ENCODE results near the gene MICAL3. TPM values are rescaled to one million over a fixed set of nuclear protein-coding genes. Genes with fewer than 3 reads are reported as not detected.
A peak's percentile ranks its signal among the peaks of the same experiment; 100 is the strongest.
"Not testable (repeated sequence)": the region's sequence is repeated elsewhere in the genome, so short reads cannot be mapped to it uniquely, and the experiment has no call there.

The MICAL3 gene
- 10 to 100 TPM; 33.9 to 39.6 (median 35.1) TPM for total RNA-seq

- Mint-ChIP-seq H3K9me3 (no peaks in the 10 kb centered on the region), H3K36me3 (ENCODE audit: insufficient read depth) (no peaks in the 10 kb centered on the region), H3K27me3 (ENCODE audit: low read depth) (peaks cover 40% of the 10 kb centered on the region), H3K4me3 (peak within 1 kb of the TSS; percentile 82), H3K4me1 (ENCODE audit: low read depth) (peaks cover 12% of the 10 kb centered on the region)
- ATAC-seq (peak; percentile 89 to 94), DNase-seq (peak; percentile 50)
Observed at GRCh38 chr22:18024276-18024939, at the start of gene MICAL3. Gene MICAL3, minus strand, starts transcription at chr22:18024561. Its CDS starts 117,749 bp downstream, at chr22:17906812.

- not testable (repeated sequence) for DNase-seq; ATAC-seq; H3K9me3 Mint-ChIP-seq; H3K4me3 Mint-ChIP-seq; H3K36me3 Mint-ChIP-seq (ENCODE audit: insufficient read depth); H3K27me3 Mint-ChIP-seq (ENCODE audit: low read depth)
- peaks cover 19% of the 10 kb centered on the region for H3K4me1 Mint-ChIP-seq (ENCODE audit: low read depth)
Observed at GRCh38 chr22:18073927-18074326, 49.6 kb upstream of the MICAL3 start.

- H3K27me3 Mint-ChIP-seq (ENCODE audit: low read depth) = no peaks in the 10 kb centered on the region
- DNase-seq = no peak
- ATAC-seq = no peak
- H3K4me1 Mint-ChIP-seq (ENCODE audit: low read depth) = peaks cover 16% of the 10 kb centered on the region
- H3K9me3 Mint-ChIP-seq = no peaks in the 10 kb centered on the region
- H3K4me3 Mint-ChIP-seq = no peak overlapping the region
- H3K36me3 Mint-ChIP-seq (ENCODE audit: insufficient read depth) = peaks cover under 1% of the 10 kb centered on the region
Observed at GRCh38 chr22:18073467-18073866, 49.1 kb upstream of the MICAL3 start.

GRCh38 chr22:18071968-18072310, 47.6 kb upstream of the MICAL3 start:
- Mint-ChIP-seq H3K9me3 (no peaks in the 10 kb centered on the region), H3K27me3 (ENCODE audit: low read depth) (peaks cover 9% of the 10 kb centered on the region), H3K4me3 (no peak overlapping the region), H3K36me3 (ENCODE audit: insufficient read depth) (no peaks in the 10 kb centered on the region), H3K4me1 (ENCODE audit: low read depth) (peaks cover 9% of the 10 kb centered on the region)
- ATAC-seq (no peak), DNase-seq (no peak)

GRCh38 chr22:18071307-18071967, 47.1 kb upstream of the MICAL3 start:
- not testable (repeated sequence) for DNase-seq; H3K36me3 Mint-ChIP-seq (ENCODE audit: insufficient read depth); H3K4me3 Mint-ChIP-seq; H3K9me3 Mint-ChIP-seq; H3K4me1 Mint-ChIP-seq (ENCODE audit: low read depth); ATAC-seq
- H3K27me3 Mint-ChIP-seq (ENCODE audit: low read depth) = peaks cover 13% of the 10 kb centered on the region

- no peak for ATAC-seq
- Mint-ChIP-seq H3K4me1 (ENCODE audit: low read depth) (peaks cover under 1% of the 10 kb centered on the region), H3K27me3 (ENCODE audit: low read depth) (peaks cover 20% of the 10 kb centered on the region), H3K36me3 (ENCODE audit: insufficient read depth) (no peaks in the 10 kb centered on the region), H3K9me3 (no peaks in the 10 kb centered on the region), H3K4me3 (no peak overlapping the region)
- no peak for DNase-seq
Observed at GRCh38 chr22:18070556-18071306, 46.4 kb upstream of the MICAL3 start.

GRCh38 chr22:18070041-18070440, 45.7 kb upstream of the MICAL3 start:
- no peak overlapping the region for H3K4me3 Mint-ChIP-seq

GRCh38 chr22:18069041-18069440, 44.7 kb upstream of the MICAL3 start:
- Mint-ChIP-seq H3K27me3 (ENCODE audit: low read depth) (peaks cover 37% of the 10 kb centered on the region), H3K36me3 (ENCODE audit: insufficient read depth) (no peaks in the 10 kb centered on the region), H3K9me3 (no peaks in the 10 kb centered on the region), H3K4me1 (ENCODE audit: low read depth) (peaks cover 4% of the 10 kb centered on the region), H3K4me3 (no peak overlapping the region)
- DNase-seq (no peak), ATAC-seq (no peak)

More at GRCh38 chr22:18070041-18070440, 45.7 kb upstream of the MICAL3 start:
- no peak for DNase-seq
- H3K27me3 Mint-ChIP-seq (ENCODE audit: low read depth) = peaks cover 27% of the 10 kb centered on the region
- H3K9me3 Mint-ChIP-seq = no peaks in the 10 kb centered on the region
- H3K36me3 Mint-ChIP-seq (ENCODE audit: insufficient read depth) = no peaks in the 10 kb centered on the region
- no peak for ATAC-seq
- peaks cover 4% of the 10 kb centered on the region for H3K4me1 Mint-ChIP-seq (ENCODE audit: low read depth)

GRCh38 chr22:18068381-18068988, 44.1 kb upstream of the MICAL3 start:
- no peak for ATAC-seq
- no peaks in the 10 kb centered on the region for H3K9me3 Mint-ChIP-seq
- H3K27me3 Mint-ChIP-seq (ENCODE audit: low read depth) = peaks cover 37% of the 10 kb centered on the region
- peaks cover 4% of the 10 kb centered on the region for H3K4me1 Mint-ChIP-seq (ENCODE audit: low read depth)
- no peak for DNase-seq
- no peaks in the 10 kb centered on the region for H3K36me3 Mint-ChIP-seq (ENCODE audit: insufficient read depth)
- H3K4me3 Mint-ChIP-seq = no peak overlapping the region

GRCh38 chr22:18067548-18068341, 43.4 kb upstream of the MICAL3 start:
- Mint-ChIP-seq H3K4me3 (no peak overlapping the region), H3K9me3 (no peaks in the 10 kb centered on the region), H3K27me3 (ENCODE audit: low read depth) (peaks cover 37% of the 10 kb centered on the region), H3K4me1 (ENCODE audit: low read depth) (peaks cover 4% of the 10 kb centered on the region), H3K36me3 (ENCODE audit: insufficient read depth) (no peaks in the 10 kb centered on the region)
- DNase-seq = no peak
- ATAC-seq = no peak

GRCh38 chr22:18067121-18067520, 42.8 kb upstream of the MICAL3 start:
- no peak overlapping the region for H3K4me3 Mint-ChIP-seq

GRCh38 chr22:18066181-18066859, 42.0 kb upstream of the MICAL3 start:
- no peaks in the 10 kb centered on the region for H3K9me3 Mint-ChIP-seq
- H3K36me3 Mint-ChIP-seq (ENCODE audit: insufficient read depth) = no peaks in the 10 kb centered on the region

More at GRCh38 chr22:18067121-18067520, 42.8 kb upstream of the MICAL3 start:
- Mint-ChIP-seq H3K4me1 (ENCODE audit: low read depth) (peaks cover 4% of the 10 kb centered on the region), H3K27me3 (ENCODE audit: low read depth) (peaks cover 37% of the 10 kb centered on the region), H3K9me3 (no peaks in the 10 kb centered on the region), H3K36me3 (ENCODE audit: insufficient read depth) (no peaks in the 10 kb centered on the region)
- ATAC-seq (no peak), DNase-seq (no peak)

GRCh38 chr22:18065256-18065655, 40.9 kb upstream of the MICAL3 start:
- Mint-ChIP-seq H3K36me3 (ENCODE audit: insufficient read depth) (no peaks in the 10 kb centered on the region), H3K27me3 (ENCODE audit: low read depth) (peaks cover 40% of the 10 kb centered on the region), H3K4me1 (ENCODE audit: low read depth) (peaks cover 4% of the 10 kb centered on the region), H3K9me3 (no peaks in the 10 kb centered on the region), H3K4me3 (no peak overlapping the region)
- DNase-seq (no peak), ATAC-seq (no peak)

More at GRCh38 chr22:18066181-18066859, 42.0 kb upstream of the MICAL3 start:
- H3K4me1 Mint-ChIP-seq (ENCODE audit: low read depth) = peaks cover 4% of the 10 kb centered on the region
- ATAC-seq (no peak), DNase-seq (no peak)
- H3K27me3 Mint-ChIP-seq (ENCODE audit: low read depth) = peaks cover 38% of the 10 kb centered on the region
- no peak overlapping the region for H3K4me3 Mint-ChIP-seq
